Urothelium cell line (cell line): ENCODE data around the gene SWAP70.
"Not testable (repeated sequence)": the region's sequence is repeated elsewhere in the genome, so short reads cannot be mapped to it uniquely, and the experiment has no call there.

Experiments used
- DNase-seq: peaks from one replicate; pipeline ENCODE4 v3.0.0; 2011; ENCODE audit warnings: low spot score, mixed read lengths
- FAIRE-seq: peaks from 2 replicates; lab custom pipeline; 2011; peaks lifted over from hg19 to GRCh38; lab: Jason Lieb, UNC

The SWAP70 gene

DNA sequence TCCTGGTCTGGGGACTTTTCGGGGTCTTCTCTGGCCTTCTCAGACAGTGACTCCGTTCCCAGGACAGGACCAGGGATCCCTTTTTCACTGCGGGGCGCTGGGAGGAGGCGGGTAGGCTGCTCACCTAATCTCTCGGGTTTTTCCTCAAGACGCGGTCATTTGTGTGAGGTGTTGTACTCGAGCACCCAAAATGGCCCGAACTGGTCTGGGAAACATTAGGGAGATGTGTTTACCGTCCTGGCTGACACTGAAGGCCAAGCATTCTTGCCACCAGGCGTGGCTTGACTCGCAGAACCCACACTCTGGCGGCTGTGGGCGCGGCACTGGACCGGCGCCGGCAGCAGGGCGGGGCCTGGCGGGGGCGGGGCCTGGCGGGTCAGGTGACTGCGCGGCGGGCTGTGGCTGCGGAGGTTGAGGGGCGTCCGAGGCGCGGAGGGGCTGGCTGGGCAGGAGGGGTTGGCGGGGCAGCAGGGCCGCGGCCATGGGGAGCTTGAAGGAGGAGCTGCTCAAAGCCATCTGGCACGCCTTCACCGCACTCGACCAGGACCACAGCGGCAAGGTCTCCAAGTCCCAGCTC lies at the start of gene SWAP70:
Gene SWAP70, plus strand, starts transcription at position 379 of the 577 bp plus-strand sequence. Its CDS starts 103 bp downstream, at position 482.
- peak; percentile 93 for DNase-seq
- FAIRE-seq, result peak; percentile 61

DNA sequence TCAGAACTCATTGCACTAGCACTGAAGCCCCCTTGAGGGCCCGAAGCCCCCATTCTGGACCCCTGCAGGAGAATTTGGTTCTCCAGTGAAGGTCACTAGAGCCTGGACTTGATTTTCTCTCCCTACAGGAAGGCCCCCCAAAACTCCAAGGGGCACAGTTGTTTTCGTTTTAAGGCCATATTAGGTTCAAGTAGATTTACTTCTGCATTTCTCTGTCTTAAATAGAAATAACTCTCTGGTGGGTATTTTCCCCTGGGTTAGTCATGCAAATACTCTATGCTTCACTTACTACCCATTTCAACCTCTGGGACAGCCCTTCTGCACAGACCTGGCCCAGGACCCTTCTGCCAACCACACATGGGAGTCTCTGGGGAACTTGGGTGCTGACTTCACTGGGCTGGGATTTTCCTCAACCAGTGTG lies 48.8 kb upstream of the SWAP70 start:
- FAIRE-seq (no peak), DNase-seq (no peak)

DNA sequence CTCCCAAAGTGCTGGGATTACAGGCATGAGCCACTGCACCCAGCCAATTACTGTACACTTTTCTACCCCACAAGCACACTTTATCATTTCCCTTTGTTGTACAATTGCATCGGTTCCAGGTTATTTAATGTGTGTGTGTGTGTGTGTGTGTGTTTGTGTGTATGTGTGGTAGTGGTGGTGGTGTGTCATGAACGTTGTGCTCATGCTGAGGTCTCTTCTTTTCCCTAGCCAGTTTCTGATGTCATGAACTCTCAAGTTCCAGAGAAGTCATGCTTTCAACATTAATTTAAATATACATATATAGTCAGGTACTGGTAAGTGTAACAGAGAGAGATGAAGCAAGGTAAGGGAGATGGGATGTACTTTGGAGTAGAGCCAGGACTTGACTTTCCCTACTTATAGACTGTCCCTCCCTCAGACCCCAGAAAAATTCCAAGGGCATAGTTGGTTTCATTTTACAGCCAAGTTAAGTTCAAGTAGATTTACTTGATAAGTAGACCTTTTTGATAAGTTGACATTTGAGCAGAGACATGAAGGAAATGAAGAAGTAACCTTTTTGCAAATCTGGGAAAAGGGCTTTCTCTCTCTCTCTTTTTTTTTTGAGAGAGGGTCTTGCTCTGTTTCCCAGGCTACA lies 47.7 kb upstream of the SWAP70 start:
- no peak for FAIRE-seq
- no peak for DNase-seq

DNA sequence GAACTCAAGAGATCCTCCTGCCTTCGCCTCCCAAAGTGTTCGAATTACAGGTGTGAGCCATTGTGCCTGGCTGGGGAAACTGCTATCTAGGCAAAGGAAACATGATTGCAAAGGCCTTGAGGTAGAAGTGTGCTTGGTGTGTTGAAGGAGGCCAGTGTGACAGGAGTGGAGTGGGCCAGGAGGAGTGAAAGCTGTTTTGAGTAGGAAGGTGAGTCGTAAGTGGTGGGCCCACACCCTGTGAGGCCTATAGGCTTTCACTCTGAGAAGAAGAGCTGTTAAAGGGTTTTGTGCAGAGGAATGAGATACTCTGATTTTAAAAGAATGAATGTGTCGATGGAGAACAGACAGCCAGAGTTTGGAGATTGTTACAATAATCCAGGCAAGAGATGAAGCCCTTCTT lies 47.0 kb upstream of the SWAP70 start:
- DNase-seq (no peak), FAIRE-seq (no peak)

DNA sequence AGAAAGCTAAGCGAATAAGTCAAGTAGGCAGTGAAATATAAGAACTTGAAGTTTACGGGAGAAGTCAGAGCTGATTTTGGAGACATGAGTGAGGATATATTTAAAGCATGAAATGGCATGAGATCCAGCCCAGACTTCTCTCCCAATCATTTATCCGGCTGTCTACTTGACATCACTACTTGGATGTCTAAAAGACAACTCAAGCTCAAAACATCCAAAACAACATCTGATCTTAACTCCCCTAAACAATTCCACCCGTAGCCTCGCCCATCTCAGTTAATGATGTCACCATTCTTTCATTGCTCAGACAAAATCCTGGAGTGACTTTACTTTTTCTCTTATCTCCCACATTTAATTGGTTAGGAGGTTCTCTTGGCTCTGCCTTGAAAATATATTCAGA lies 45.9 kb upstream of the SWAP70 start:
- FAIRE-seq (no peak), DNase-seq (no peak)

DNA sequence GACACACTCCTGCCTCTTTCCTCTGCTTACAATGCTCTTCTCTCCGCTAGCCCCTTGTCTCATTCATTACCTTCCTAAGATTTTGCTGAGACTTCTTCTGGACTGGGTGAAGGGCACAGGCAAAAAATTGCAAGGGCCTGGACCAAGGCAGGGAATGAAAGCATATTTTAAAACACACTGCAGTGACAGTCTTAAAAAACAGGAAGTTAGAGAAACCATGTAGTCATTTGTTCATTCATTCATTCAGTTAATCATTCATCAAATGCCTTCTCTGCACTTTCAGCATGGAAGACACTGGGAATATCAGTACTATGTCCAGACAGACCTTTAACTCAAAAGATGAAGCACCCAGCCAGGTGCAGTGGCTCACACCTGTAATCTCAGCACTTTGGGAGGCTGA lies 44.9 kb upstream of the SWAP70 start:
- FAIRE-seq, result no peak
- DNase-seq, result no peak

DNA sequence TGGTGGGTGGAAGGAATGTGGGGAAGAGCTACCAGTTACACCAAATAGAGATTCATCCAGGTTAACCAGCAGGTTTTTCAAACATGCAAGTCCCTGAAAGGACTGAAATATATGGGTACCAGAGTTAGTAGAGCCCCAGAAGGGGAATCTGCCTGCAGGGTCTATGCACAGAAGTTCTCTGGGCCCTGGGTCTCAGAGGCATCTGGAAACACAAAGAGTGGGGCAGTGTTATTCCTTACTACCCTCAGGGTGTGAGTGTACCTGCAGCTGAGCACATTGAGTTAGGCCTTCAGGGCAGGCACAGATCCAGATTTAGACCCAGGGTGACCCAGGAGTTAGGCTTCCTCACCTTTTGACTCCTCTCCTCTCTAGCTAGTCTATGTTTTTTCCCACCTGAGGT lies 43.9 kb upstream of the SWAP70 start:
- no peak for DNase-seq
- no peak for FAIRE-seq

DNA sequence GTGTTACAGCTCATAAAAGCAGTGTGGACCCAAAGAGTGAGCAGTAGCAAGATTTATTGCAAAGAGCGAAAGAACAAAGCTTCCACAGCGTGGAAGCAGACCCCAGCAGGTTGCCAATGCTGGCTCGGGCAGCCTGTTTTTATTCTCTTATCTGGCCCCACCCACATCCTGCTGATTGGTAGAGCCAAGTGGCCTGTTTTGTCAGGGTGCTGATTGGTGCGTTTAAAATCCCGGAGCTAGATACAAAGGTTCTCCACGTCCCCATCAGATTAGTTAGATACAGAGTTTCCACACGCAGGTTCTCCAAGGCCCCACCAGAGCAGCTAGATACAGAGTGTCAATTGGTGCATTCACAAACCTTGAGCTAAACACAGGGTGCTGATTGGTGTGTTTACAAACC lies 41.5 kb upstream of the SWAP70 start:
- FAIRE-seq, DNase-seq: not testable (repeated sequence)

DNA sequence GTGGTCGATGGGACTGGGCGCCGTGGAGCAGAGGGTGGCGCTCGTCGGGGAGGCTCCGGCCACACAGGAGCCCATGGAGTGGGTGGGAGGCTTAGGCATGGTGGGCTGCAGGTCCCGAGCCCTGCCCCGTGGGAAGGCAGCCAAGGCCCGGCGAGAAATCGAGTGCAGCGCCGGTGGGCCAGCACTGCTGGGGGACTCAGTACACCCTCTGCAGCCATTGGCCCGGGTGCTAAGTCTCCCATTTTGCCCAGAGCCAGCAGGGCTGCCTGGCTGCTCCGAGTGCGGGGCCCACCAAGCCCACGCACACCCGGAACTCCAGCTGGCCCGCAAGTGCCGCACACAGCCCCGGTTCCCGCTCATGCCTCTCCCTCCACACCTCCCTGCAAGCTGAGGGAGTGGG lies 40.8 kb upstream of the SWAP70 start:
- DNase-seq, FAIRE-seq: not testable (repeated sequence)

DNA sequence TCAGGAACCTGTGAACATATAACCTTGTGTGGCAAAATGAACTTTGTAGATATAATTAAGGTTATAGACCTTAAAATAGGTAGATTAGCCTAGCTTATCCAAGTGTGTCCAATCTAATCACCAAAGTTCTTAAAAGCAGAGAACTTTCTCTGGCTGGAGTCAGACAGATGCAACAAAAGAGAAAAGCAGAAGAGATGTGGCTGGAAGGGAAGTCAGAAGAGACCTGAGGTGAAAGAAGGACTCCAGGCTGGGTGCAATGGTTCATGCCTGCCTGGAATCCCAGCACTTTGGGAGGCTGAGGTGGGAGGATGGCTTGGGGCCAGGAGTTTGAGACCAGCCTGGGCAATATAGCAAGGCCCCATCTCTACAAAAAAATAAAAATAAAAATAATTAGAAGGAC lies 39.4 kb upstream of the SWAP70 start:
- no peak for DNase-seq
- no peak for FAIRE-seq

DNA sequence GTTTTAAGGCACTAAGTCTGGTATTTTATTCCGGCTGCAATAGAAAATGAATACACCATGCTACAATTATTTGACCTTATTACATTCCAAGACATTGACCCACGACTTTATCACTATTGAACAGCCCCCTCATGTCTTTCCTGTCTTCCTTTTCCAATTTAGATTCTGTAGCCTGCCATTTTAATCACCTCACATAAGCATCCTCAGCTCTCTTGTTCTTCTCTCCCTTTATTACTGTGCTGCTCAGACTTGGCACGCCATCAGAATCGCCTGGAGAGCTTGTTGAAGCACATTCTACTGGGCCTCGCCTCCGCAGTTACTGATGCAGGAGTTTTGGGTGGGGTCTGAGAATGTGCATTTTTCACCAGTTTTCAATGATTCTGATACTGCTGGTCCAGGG lies 38.7 kb upstream of the SWAP70 start:
- DNase-seq (no peak), FAIRE-seq (no peak)

DNA sequence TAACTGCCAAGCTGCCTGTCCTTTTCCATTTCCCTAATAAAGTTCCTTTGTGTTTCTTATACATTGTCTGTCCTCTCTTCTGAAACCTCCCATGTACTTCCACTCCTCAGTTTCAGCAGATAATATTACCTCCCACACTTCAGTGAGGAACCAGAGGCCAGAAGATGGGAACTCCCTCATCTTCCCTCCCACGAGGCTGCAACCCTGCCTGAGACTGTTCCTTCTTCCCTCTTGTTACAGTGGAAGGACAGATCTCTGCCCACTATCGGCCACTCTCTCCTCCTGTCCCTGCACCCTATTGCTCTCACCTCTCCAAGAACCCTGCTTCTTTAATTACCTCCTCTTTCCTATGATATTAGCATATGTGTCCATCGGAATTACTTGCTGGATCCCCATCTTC lies 38.1 kb upstream of the SWAP70 start:
- DNase-seq (no peak), FAIRE-seq (no peak)

DNA sequence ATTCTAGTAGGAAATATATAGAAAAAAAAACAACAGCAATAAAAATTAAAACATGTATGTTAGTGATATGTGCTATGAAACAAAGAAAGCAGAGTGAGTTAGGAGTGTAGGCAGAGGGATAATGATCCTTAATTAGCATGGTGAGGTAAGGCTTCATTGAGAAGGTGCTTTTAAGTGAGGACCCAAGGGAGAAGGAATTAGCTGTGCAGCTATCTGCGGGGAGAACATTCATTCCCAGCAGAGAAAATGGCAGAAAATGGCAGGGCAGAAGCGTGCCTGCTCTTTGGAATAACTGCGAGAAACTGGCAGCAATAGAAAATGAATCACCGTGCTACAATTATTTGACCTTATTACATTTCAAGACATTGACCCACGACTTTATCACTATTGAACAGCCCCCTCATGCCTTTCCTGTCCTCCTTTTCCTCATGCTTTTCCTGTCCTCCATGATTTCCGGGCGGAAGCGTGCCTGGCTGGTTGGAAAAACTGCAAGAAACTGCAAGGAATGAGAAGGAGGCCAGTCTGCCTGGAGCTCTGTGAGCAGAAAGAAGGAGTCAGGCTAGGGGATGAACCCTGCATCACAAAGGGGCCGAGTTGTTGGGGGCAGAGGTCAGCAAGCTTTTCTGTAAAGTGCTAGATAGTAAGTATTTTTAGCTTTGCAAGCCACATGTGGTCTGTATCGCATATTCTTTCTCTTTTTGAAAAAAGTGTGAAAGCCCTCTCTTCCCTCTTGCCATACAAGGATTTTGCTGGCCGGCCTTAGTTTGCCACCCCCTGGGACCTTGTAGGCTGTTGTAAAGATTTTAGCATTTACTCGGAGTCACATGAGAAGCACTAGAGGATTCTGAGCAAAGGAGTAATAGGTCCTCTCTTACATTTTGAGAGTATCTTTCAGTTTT lies 37.1 kb upstream of the SWAP70 start:
- no peak for FAIRE-seq
- no peak for DNase-seq

DNA sequence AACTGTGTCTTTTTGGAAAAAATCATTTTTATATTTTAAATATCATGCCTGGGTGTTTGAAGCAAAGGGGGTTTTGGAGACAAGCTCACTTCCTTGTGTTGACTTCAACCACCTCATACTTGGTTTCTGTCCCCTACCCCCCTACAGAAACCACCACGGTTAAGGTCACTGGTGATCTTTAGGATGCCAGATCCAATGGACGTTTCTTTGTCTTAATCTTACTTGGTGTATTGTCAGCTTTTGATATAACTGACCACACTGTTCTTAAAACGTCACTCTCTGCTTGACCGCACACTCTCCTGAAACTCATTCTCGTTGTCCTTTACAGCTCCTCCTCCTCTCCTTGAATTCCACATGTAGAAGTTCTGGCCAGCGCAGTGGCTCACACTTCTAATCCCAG lies 34.8 kb upstream of the SWAP70 start:
- FAIRE-seq, result no peak

DNA sequence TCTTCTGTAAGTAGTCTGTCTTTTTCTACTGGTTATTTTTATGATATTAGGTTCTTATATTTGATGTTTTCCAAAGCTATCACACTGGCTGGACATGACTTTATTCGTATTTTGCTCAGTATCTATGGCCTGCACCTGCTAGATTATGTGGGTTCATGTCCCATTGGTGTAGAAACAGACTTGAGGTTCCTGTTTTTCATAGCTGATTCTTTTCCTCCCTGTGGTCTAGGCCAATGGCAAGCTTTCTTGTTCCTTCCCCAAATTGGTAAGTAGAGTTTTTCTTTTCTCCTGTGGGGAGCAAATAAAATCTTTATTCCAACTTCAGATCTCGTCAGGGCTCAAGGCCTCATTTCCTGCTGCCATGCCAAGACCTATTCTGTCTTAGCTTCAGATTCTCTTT lies 30.2 kb upstream of the SWAP70 start:
- FAIRE-seq (no peak), DNase-seq (no peak)

More for the DNA sequence above, 34.8 kb upstream of the SWAP70 start:
- no peak for DNase-seq

DNA sequence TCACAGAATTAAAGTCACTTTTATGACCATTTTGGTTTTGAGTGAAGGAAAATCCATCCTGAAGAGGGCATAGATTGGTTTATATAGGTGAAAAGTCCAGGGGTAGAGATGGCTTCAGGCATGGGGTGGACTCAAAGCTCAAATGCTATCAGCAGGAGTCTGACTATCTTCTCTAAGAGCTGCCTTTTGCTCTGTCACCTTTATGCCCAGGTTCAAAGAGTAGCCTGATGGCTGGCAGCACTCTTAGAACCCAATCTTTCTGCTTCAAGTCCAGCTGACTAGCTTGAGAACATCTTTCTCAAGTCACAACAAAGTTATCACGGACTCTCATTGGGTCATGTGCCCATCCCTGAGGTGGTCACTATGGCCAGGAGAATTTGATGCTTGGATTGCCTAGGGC lies 27.2 kb upstream of the SWAP70 start:
- no peak for FAIRE-seq
- no peak for DNase-seq

DNA sequence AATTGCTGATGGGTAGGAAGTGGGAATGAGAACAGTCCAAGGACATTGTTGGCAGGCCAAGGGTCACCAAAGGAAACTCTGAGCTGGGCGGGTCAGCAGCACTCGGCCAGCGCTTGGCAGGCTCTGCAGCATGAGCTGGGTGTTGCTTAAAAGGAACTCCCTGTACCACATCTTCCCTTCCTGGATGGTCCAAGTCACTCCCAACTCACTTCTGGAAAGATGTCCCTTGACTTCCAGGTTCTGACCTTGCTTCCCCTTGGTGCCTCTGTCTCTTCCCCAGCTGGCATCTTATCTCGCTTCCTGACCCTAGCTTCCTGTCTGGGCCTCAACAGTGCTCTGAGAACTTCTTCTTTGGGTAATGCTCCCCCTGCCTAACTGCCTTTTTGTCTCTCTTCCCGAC lies 24.8 kb upstream of the SWAP70 start:
- DNase-seq, result no peak
- FAIRE-seq, result no peak

DNA sequence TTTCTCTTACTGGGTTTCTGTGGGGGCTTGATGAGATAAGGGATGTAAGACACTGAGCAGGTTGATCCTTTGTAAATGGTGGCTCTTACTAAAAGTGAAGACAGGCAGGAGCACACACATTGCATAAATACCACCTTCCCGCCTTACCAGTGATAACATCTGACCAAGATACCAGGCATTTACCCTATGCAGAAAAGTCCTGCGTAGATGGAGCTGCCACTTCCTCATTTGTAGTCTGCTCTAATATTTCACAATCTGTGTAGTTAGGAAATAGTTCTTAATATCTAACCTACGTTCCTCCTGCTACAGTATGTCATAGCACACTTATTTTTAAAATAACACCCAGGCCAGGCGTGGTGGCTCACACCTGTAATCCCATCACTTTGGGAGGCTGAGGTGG lies 23.9 kb upstream of the SWAP70 start:
- FAIRE-seq (no peak), DNase-seq (no peak)

DNA sequence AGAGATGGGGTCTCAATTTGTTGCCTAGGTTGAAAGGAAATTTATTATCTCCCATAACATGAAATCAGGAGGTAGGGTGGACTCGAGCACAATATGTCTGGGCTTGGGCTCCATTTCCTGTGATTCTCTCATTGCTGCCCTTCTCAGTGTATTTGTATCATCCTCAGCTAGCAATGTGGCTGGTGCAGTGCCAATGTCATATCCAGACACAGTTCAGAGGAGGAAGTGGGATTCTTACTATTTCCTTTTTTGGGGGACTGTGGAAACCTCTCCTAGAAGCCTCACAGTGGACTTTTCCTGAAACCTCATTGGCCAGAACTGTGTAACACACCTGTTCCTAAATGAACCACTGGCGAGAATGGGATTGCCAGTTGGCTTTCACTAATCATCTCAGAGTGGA lies 21.0 kb upstream of the SWAP70 start:
- FAIRE-seq (no peak), DNase-seq (no peak)

DNA sequence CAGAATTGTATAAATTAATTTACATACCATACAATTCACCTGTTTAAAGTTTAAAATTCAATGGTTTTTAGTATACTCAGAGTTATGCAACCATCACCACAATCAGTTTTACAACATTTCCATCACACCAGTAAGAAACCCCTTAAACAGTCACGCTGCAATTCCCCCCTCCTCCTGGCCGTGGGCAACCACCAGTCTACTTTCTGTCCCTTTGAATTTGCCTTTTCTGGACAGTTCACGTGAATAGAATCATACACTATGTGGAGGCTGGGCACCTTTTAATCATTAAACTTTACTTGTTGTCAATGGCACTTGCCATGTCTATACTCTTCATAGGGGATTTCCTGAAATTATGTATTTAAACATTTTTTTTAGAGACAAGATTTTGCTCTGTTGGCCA lies 20.1 kb upstream of the SWAP70 start:
- DNase-seq (no peak), FAIRE-seq (no peak)

DNA sequence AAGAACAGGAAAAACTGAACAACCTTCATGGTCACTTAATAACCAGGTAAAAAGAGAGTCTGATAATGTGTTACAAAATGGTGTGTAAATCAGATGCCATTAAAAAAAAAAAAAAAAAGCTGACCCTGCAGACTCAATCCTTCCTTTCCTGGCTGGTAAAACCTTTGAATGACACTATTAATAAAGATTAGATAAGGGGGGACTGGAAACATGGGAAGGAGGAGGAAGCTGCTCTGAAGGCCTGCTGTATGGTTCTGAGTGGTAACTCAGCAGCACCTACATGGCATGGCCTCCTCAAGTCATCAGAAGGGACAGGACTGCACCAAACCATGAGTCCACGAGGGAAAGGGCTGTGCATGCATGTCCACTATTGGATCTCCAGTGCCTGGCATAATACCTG lies 18.0 kb upstream of the SWAP70 start:
- FAIRE-seq (no peak), DNase-seq (no peak)

DNA sequence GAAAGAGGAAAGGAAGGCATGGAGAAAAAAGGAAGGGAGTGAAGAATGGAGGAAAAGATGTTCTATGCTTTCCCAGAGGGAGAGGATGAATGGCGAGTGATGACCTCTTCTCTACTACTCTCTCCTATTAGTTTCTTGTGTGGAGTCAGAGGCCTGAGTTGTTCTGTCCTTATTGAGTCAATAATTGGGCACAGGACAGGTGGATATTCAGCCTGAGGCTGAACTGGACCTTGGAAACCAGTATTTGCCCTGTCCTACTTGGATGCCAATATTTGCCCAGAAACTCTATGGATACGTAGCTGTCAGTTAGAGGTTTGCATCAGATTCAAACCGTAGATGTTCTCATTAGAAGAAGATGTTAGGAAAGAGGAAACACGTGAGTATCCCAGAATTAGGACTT lies 17.6 kb upstream of the SWAP70 start:
- FAIRE-seq, result no peak
- no peak for DNase-seq
